H1 (cell line): ENCODE results near the gene OR10A2. TPM values are rescaled to one million over a fixed set of nuclear protein-coding genes. Genes with fewer than 3 reads are reported as not detected.

ENCODE experiments used
- CTCF ChIA-PET: fragments of 300-600 bp; sonication (Branson Sonifier 250); formaldehyde crosslinking; loops from one replicate; lab custom pipeline; 2021; ENCODE audit not compliant: partially characterized antibody; lab: Charles Lee
- POLR2A ChIA-PET: fragments of 300-600 bp; sonication (Branson Sonifier 250); formaldehyde crosslinking; loops from one replicate; lab custom pipeline; 2021; ENCODE audit warnings: inconsistent platforms; ENCODE audit not compliant: partially characterized antibody; lab: Charles Lee
- DNase-seq, 2 experiments: peaks; one replicate each; pipeline versions ENCODE4 v3.0.0 to v3.0.0-alpha.2; 2010 to 2022; ENCODE audit warnings: low spot score in 2 of 2, low read depth in 1 of 2, mixed read lengths in 1 of 2
- FAIRE-seq: peaks from 2 replicates; lab custom pipeline; 2011; peaks lifted over from hg19 to GRCh38; lab: Jason Lieb, UNC
- H2AFZ ChIP-seq: 2 replicates; pipeline ENCODE4 v1.8.1; 2012; ENCODE audit warnings: low read length, inconsistent platforms
- H2AK5ac ChIP-seq: 2 replicates; pipeline ENCODE4 v1.6.1; 2013; ENCODE audit warnings: low read depth, low read length
- H2BK120ac ChIP-seq: replicated peaks from 2 replicates; pipeline ENCODE3; 2013; ENCODE audit warnings: low read depth, low read length, inconsistent platforms
- H2BK12ac ChIP-seq: 2 replicates; pipeline ENCODE4 v1.6.1; 2013; ENCODE audit warnings: low read depth, low read length
- H2BK15ac ChIP-seq: 2 replicates; pipeline ENCODE4 v1.6.1; 2013; ENCODE audit warnings: low read length
- H2BK20ac ChIP-seq: 2 replicates; pipeline ENCODE4 v1.6.1; 2013; ENCODE audit warnings: low read length
- H2BK5ac ChIP-seq: 2 replicates; pipeline ENCODE4 v1.6.1; 2013; ENCODE audit warnings: low read depth, low read length
- H3K14ac ChIP-seq: 2 replicates; pipeline ENCODE4 v1.6.1; 2013; ENCODE audit warnings: inconsistent platforms; ENCODE audit not compliant: insufficient read length
- H3K18ac ChIP-seq: 2 replicates; pipeline ENCODE4 v1.6.1; 2013; ENCODE audit warnings: low read length; ENCODE audit errors: extremely low read depth
- H3K23ac ChIP-seq: 2 replicates; pipeline ENCODE4 v1.6.1; 2013; ENCODE audit warnings: inconsistent platforms; ENCODE audit not compliant: insufficient read length
- H3K23me2 ChIP-seq: 2 replicates; pipeline ENCODE4 v1.6.1; 2013; ENCODE audit warnings: low read depth, low read length
- H3K27ac ChIP-seq: 2 replicates; pipeline ENCODE4 v1.6.1; 2011; ENCODE audit warnings: low read depth, low read length, inconsistent platforms
- H3K27me3 ChIP-seq, 4 experiments: replicated peaks in 1 of 4; 1 replicate in 1 of 4; 2 replicates in 3 of 4; pipeline versions ENCODE4 v1.6.1 to v1.8.1; 2011 to 2013; ENCODE audit warnings: low read length in 3 of 4, mild to moderate bottlenecking in 3 of 4, inconsistent platforms in 2 of 4, mixed read lengths in 2 of 4, moderate library complexity in 1 of 4; ENCODE audit not compliant: control insufficient read depth in 3 of 4, insufficient read depth in 3 of 4; ENCODE audit errors: extremely low read depth in 1 of 4
- H3K36me3 ChIP-seq, 4 experiments: 2 replicates each; pipeline versions ENCODE4 v1.6.1 to v1.8.1; 2011 to 2013; ENCODE audit warnings: mild to moderate bottlenecking in 4 of 4, low read length in 3 of 4, moderate library complexity in 2 of 4, control low read depth in 1 of 4, inconsistent platforms in 1 of 4; ENCODE audit not compliant: insufficient read depth in 4 of 4, control insufficient read depth in 2 of 4
- H3K4ac ChIP-seq: replicated peaks from 2 replicates; pipeline ENCODE3; 2013; ENCODE audit warnings: low read length, low read depth, mixed read lengths, inconsistent platforms; ENCODE audit not compliant: insufficient read length
- H3K4me1 ChIP-seq, 4 experiments: replicated peaks in 1 of 4; 1 replicate in 1 of 4; 2 replicates in 3 of 4; pipeline versions ENCODE4 v1.6.1 to v1.8.1; 2011 to 2013; ENCODE audit warnings: low read length in 3 of 4, inconsistent platforms in 2 of 4, mixed read lengths in 1 of 4; ENCODE audit not compliant: insufficient read depth in 4 of 4, control insufficient read depth in 3 of 4
- H3K4me2 ChIP-seq, 2 experiments: 2 replicates each; pipeline versions ENCODE4 v1.6.1 to v1.8.1; 2011 to 2013; ENCODE audit warnings: low read depth in 2 of 2, low read length in 2 of 2, control low read depth in 1 of 2, inconsistent platforms in 1 of 2, mild to moderate bottlenecking in 1 of 2; ENCODE audit not compliant: insufficient read depth in 1 of 2
- H3K4me3 ChIP-seq, 4 experiments: fragments of 200-600, 300-600 bp in 1 of 4; sonication (generic), shearing (Covaris generic), sonication (Bioruptor Twin) in 1 of 4; 2 replicates each; pipeline versions ENCODE4 v1.5.1 to v1.8.1; 2011 to 2016; ENCODE audit warnings: low read length in 4 of 4, low read depth in 3 of 4, control low read depth in 2 of 4, inconsistent platforms in 2 of 4, mild to moderate bottlenecking in 2 of 4, mixed read lengths in 1 of 4, moderate library complexity in 1 of 4; ENCODE audit not compliant: insufficient read depth in 2 of 4; ENCODE audit errors: extremely low read depth in 1 of 4
- H3K56ac ChIP-seq: replicated peaks from 2 replicates; pipeline ENCODE3; 2013; ENCODE audit warnings: low read depth, mild to moderate bottlenecking, mixed read lengths, low read length, inconsistent platforms; ENCODE audit not compliant: insufficient read length
- H3K79me1 ChIP-seq: 2 replicates; pipeline ENCODE4 v1.6.1; 2013; ENCODE audit warnings: low read depth, low read length, control low read depth
- H3K79me2 ChIP-seq, 2 experiments: 2 replicates each; pipeline versions ENCODE4 v1.6.1 to v1.8.1; 2012 to 2013; ENCODE audit warnings: low read length in 2 of 2, mild to moderate bottlenecking in 2 of 2, inconsistent platforms in 1 of 2; ENCODE audit not compliant: insufficient read depth in 2 of 2, control insufficient read depth in 1 of 2
- H3K9ac ChIP-seq, 4 experiments: replicated peaks in 1 of 4; 1 replicate in 1 of 4; 2 replicates in 3 of 4; pipeline versions ENCODE4 v1.6.1 to v1.8.1; 2011 to 2013; ENCODE audit warnings: low read depth in 3 of 4, low read length in 3 of 4, control low read depth in 2 of 4, mild to moderate bottlenecking in 2 of 4, moderate library complexity in 2 of 4, inconsistent platforms in 1 of 4; ENCODE audit errors: extremely low read depth in 1 of 4
- H3K9me3 ChIP-seq, 2 experiments: 2 replicates each; pipeline versions ENCODE4 v1.6.1 to v1.8.1; 2012 to 2013; ENCODE audit warnings: mild to moderate bottlenecking in 2 of 2, moderate library complexity in 2 of 2, control low read depth in 1 of 2, inconsistent platforms in 1 of 2, low read depth in 1 of 2, low read length in 1 of 2, mixed read lengths in 1 of 2; ENCODE audit not compliant: insufficient read depth in 2 of 2
- H4K20me1 ChIP-seq, 2 experiments: replicated peaks in 1 of 2; 2 replicates each; pipeline versions ENCODE3 to v1.8.1; 2011 to 2013; ENCODE audit warnings: inconsistent platforms in 2 of 2, low read length in 2 of 2, mild to moderate bottlenecking in 1 of 2; ENCODE audit not compliant: insufficient read depth in 2 of 2, control insufficient read depth in 1 of 2
- H4K5ac ChIP-seq: 2 replicates; pipeline ENCODE4 v1.6.1; 2013; ENCODE audit warnings: low read length, low read depth, mixed read lengths, inconsistent platforms; ENCODE audit not compliant: insufficient read length
- H4K8ac ChIP-seq: 2 replicates; pipeline ENCODE4 v1.8.0; 2013; ENCODE audit warnings: mild to moderate bottlenecking, moderate library complexity, low read length, inconsistent platforms; ENCODE audit not compliant: insufficient read depth; ENCODE audit errors: extremely low read depth
- H4K91ac ChIP-seq: replicated peaks from 2 replicates; pipeline ENCODE3; 2013; ENCODE audit warnings: low read length, mixed read lengths, inconsistent platforms; ENCODE audit not compliant: insufficient read length
- CBX5 ChIP-seq: fragments of 300-800, 300-1000 bp; sonication (generic); IDR thresholded peaks from 2 replicates; pipeline ENCODE4 v1.7.1; 2016; ENCODE audit warnings: antibody characterized with exemption, low read length, low read depth
- EP300 ChIP-seq, 2 experiments: IDR thresholded peaks; 1 replicate in 1 of 2; 2 replicates in 1 of 2; pipeline ENCODE4 v1.6.1; 2011 to 2012; ENCODE audit warnings: low read depth in 2 of 2, low read length in 2 of 2, mild to moderate bottlenecking in 2 of 2, borderline replicate concordance in 1 of 2, inconsistent platforms in 1 of 2, moderate library complexity in 1 of 2
- HDAC2 ChIP-seq, 2 experiments: fragments of 300-600 bp in 1 of 2; sonication (generic) in 1 of 2; IDR thresholded peaks; 2 replicates each; pipeline ENCODE4 v1.6.1; 2011 to 2012; ENCODE audit warnings: low read depth in 2 of 2, low read length in 2 of 2, mild to moderate bottlenecking in 2 of 2, moderate library complexity in 2 of 2, borderline replicate concordance in 1 of 2, inconsistent platforms in 1 of 2
- KDM5A ChIP-seq: fragments of 200-600 bp; IDR thresholded peaks from 2 replicates; pipeline ENCODE4 v1.7.1; 2012; ENCODE audit warnings: mild to moderate bottlenecking, low read length, inconsistent platforms, mixed read lengths
- MAFK ChIP-seq: IDR thresholded peaks from 2 replicates; pipeline ENCODE4 v1.6.1; 2012; ENCODE audit warnings: low read depth, mild to moderate bottlenecking, improper control_type of control experiment, low read length
- POLR2AphosphoS5 ChIP-seq: IDR thresholded peaks from 2 replicates; pipeline ENCODE4 v1.6.1; 2011; ENCODE audit warnings: low read depth, low read length
- RXRA ChIP-seq: IDR thresholded peaks from 2 replicates; pipeline ENCODE4 v1.6.1; 2011; ENCODE audit warnings: low read depth, mild to moderate bottlenecking, low read length, moderate library complexity; ENCODE audit not compliant: insufficient read depth
- SIX5 ChIP-seq: IDR thresholded peaks from 2 replicates; pipeline ENCODE4 v1.6.1; 2011; ENCODE audit warnings: mild to moderate bottlenecking, low read depth, low read length
- TAF7 ChIP-seq: optimal IDR thresholded peaks from 2 replicates; pipeline ENCODE3; 2011; ENCODE audit warnings: low read depth, mild to moderate bottlenecking, inconsistent platforms, low read length, moderate library complexity, borderline replicate concordance
- YY1 ChIP-seq: IDR thresholded peaks from 2 replicates; pipeline ENCODE4 v1.6.1; 2011; ENCODE audit warnings: low read depth, mild to moderate bottlenecking, low read length
- WGBS, 2 experiments: shearing (Covaris generic) in 1 of 2; methylation state at CpG; one replicate each; pipeline versions ENCODE4 v1.1.6 to v1.1.7; 2013 to 2015; ENCODE audit warnings: low lambda C conversion rate in 2 of 2, mixed read lengths in 2 of 2, inconsistent platforms in 1 of 2, low coverage in 1 of 2, missing lambda C conversion rate in 1 of 2; ENCODE audit not compliant: insufficient replicate concordance in 2 of 2, insufficient coverage in 1 of 2, insufficient read length in 1 of 2; ENCODE audit errors: extremely low coverage in 1 of 2, missing lambda C conversion rate in 1 of 2; 5-methylcytosine and 5-hydroxymethylcytosine counted together
- polyA plus RNA-seq, 7 experiments: library from polyadenylated mRNA; depleted of rRNA in 3 of 7; stranded (reverse) in 5 of 7; unstranded in 2 of 7; fragments of >200 nt in 5 of 7; fragments of 200-250 nt in 2 of 7; gene quantifications; 1 replicate in 5 of 7; 2 replicates in 1 of 7; 4 replicates in 1 of 7; pipeline versions ENCODE4 v1.2.1 to v1.2.3, GENCODE V29; 2011 to 2013; ENCODE audit warnings: missing spikeins in 2 of 7, mixed read lengths in 2 of 7
- total RNA-seq: library from RNA; stranded (reverse); fragmentation: NEBNext Ultra II Directional; extraction: Animal tissue kit (Norgen Biotek cat#: 25700); gene quantifications from 2 replicates; pipeline ENCODE4 v1.2.1, GENCODE V29; 2021

OR10A2 gene
- total and polyA plus RNA-seq, 2 of the 8 experiments (the other 6 are each of a cell fraction or from before 2014, with no cell fraction given), result not detected

DNA sequence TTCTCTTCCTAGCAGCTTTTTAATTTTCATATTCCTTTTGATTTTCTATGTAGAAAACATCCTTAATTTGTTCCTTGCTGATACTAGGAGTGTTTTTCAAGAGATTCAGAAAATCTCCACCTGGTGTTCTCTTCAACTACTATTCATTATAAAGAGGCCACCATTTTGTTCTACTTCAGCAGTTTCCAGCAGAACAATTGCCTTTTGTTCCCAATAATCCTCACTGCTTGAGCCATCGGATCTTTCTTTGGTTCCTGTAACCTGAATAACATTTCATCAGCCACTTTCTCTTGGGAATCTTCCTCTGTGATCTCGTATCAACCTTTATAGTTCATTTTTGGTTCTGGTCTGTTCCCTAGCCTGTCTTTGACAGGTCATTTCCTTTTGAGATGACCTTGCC, 19.2 kb upstream of the OR10A2 start:
- no peaks in the 10 kb centered on the region for H3K79me1 ChIP-seq

More for the DNA sequence above, 19.2 kb upstream of the OR10A2 start:
- 84% methylated on average over 2 of the region's 2 CpGs; no CpG with 5 or more reads in 1 of the 2 experiments for WGBS, 2 experiments
- Histone ChIP-seq H3K27me3 (no peaks in the 10 kb centered on the region), H4K8ac (no peak overlapping the region), H3K14ac (no peak overlapping the region), H4K5ac (peak overlapping the region; percentile 52), H3K4me1 (peaks cover 0 to 8% (median 2%) of the 10 kb centered on the region in 4 experiments; a peak in 3 of 7 replicates), H3K4ac (no peak overlapping the region), H2BK120ac (no peak overlapping the region), H2BK20ac (0 out of 2 replicates have a peak overlapping the region, but pooled peaks have one; percentile 50), H3K23ac (no peak overlapping the region), H3K4me3 (no peak overlapping the region), H4K20me1 (no peaks in the 10 kb centered on the region), H2BK12ac (no peak overlapping the region), H3K4me2 (no peak overlapping the region), H3K9ac (no peak overlapping the region), H3K18ac (peak overlapping the region; percentile 48; the same call in 1 of the 2 replicates), H3K79me2 (no peaks in the 10 kb centered on the region), H4K91ac (no peak overlapping the region), H3K27ac (no peak overlapping the region), H2AK5ac (no peak overlapping the region), H2BK5ac (no peak overlapping the region), H3K23me2 (no peaks in the 10 kb centered on the region), H3K9me3 (no peaks in the 10 kb centered on the region; a peak in 1 of 4 replicates), H3K56ac (no peak overlapping the region), H2BK15ac (no peak overlapping the region), H3K36me3 (no peaks in the 10 kb centered on the region), H2AFZ (0 out of 2 replicates have a peak overlapping the region, but pooled peaks have one; percentile 19)
- CTCF ChIA-PET, result no interaction called here
- FAIRE-seq (no peak), DNase-seq (no peak)
- TF ChIP-seq POLR2AphosphoS5 (no peak), KDM5A (no peak), HDAC2 (IDR thresholded peaks at IDR 0.05; ENCODE audit: borderline replicate concordance in 1 of 2, low read depth in 2 of 2, low read length in 2 of 2) (no peak), YY1 (0 out of 2 replicates have a peak, but pooled peaks have one; percentile 51), RXRA (no peak), TAF7 (no peak), CBX5 (no peak), MAFK (0 out of 2 replicates have a peak, but pooled peaks have one; percentile 9), EP300 (IDR thresholded peaks at IDR 0.05; ENCODE audit: borderline replicate concordance in 1 of 2, low read depth in 2 of 2, low read length in 2 of 2) (no peak), SIX5 (no peak)
- POLR2A ChIA-PET, result no interaction called here
